Measurements from ENCODE around the gene SRP19. TPM values are rescaled to one million over a fixed set of nuclear protein-coding genes. Genes with fewer than 3 reads are reported as not detected.

Gene SRP19
- total RNA-seq, 1 donor from 2014 or later: 73.5 TPM

DNA sequence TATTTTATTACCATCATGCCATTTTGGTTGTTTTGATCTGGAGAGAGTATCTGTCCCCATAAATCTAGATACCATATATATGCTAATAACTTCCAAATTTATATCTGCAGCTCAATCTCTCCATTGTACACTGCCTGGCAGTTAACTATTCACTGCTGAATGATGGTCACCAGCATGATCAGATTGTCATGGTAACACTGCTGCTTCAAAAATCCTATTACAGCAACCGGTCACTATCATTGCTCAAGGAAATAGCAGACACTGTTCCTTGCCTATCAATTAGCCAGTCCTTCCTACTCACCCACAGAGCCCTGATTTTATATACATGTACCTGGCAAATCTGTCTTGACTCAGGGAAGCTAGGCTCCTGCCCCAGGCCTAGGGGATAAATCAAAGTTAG lies 49.4 kb downstream of the SRP19 start:
- Histone ChIP-seq H3K27ac (ENCODE audit: low read depth, low read length) (no peak overlapping the region), H3K9ac (ENCODE audit: low read length) (no peak overlapping the region), H3K4me3 (ENCODE audit: insufficient read depth, low read depth, low read length) (no peak overlapping the region), H3K79me2 (ENCODE audit: insufficient read depth, low read length) (peaks cover 65% of the 10 kb centered on the region), H3K4me2 (ENCODE audit: low read length) (no peak overlapping the region), H3K4me1 (ENCODE audit: insufficient read depth, low read length) (peaks cover 6% of the 10 kb centered on the region), H4K20me1 (ENCODE audit: insufficient read depth, low read length) (peaks cover 46% of the 10 kb centered on the region), H3K27me3 (ENCODE audit: insufficient read depth, low read length) (no peaks in the 10 kb centered on the region), H3K9me3 (ENCODE audit: insufficient read depth, low read depth, low read length) (no peaks in the 10 kb centered on the region), H3K36me3 (ENCODE audit: insufficient read depth, low read length) (peaks cover 8% of the 10 kb centered on the region), H2AFZ (ENCODE audit: low read depth, low read length) (no peak overlapping the region)
- no peaks in the 10 kb centered on the region for H3K27me3 Mint-ChIP-seq (ENCODE audit: low read depth, unreplicated experiment)
- H3K36me3 Mint-ChIP-seq (ENCODE audit: low read depth, unreplicated experiment): peaks cover 12% of the 10 kb centered on the region
- FAIRE-seq (no peak), DNase-seq (ENCODE audit: low read depth) (no peak)
- no peak overlapping the region for H3K27ac Mint-ChIP-seq (ENCODE audit: unreplicated experiment)
- no peak overlapping the region for H3K4me3 Mint-ChIP-seq (ENCODE audit: unreplicated experiment)
- TF ChIP-seq, protein P1, sequence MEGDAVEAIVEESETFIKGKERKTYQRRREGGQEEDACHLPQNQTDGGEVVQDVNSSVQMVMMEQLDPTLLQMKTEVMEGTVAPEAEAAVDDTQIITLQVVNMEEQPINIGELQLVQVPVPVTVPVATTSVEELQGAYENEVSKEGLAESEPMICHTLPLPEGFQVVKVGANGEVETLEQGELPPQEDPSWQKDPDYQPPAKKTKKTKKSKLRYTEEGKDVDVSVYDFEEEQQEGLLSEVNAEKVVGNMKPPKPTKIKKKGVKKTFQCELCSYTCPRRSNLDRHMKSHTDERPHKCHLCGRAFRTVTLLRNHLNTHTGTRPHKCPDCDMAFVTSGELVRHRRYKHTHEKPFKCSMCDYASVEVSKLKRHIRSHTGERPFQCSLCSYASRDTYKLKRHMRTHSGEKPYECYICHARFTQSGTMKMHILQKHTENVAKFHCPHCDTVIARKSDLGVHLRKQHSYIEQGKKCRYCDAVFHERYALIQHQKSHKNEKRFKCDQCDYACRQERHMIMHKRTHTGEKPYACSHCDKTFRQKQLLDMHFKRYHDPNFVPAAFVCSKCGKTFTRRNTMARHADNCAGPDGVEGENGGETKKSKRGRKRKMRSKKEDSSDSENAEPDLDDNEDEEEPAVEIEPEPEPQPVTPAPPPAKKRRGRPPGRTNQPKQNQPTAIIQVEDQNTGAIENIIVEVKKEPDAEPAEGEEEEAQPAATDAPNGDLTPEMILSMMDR (IDR thresholded peaks at IDR 0.05; ENCODE audit: insufficient read depth, low read depth, low read length): no peak
- TF ChIP-seq EZH2 (IDR thresholded peaks at IDR 0.05; ENCODE audit: insufficient read depth, low read length): no peak
- peaks cover 15% of the 10 kb centered on the region for H3K4me1 Mint-ChIP-seq (ENCODE audit: low read depth, unreplicated experiment)
- no peaks in the 10 kb centered on the region for H3K9me3 Mint-ChIP-seq (ENCODE audit: unreplicated experiment)

DNA sequence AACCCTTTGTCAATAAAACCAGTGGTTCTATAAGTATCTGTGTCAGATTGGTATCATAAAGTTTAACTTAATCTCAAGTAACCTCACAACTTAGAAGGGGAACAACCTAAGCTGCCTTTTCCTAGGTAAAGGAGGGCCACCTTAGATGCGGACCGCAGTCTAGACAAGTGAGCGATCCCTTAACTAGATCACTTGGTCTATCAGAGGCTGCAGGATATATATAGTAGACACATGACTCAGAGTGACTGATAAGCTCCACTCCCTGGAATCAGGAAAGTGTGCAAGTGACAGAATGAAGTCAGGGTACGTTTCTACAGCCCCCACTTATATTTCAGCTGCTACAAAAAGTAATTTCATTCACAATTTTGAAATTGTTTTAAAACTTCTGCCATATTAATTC lies 53.5 kb downstream of the SRP19 start:
- Histone ChIP-seq H3K36me3 (ENCODE audit: insufficient read depth, low read length) (peaks cover 26% of the 10 kb centered on the region), H3K79me2 (ENCODE audit: insufficient read depth, low read length) (peaks cover 77% of the 10 kb centered on the region), H3K27ac (ENCODE audit: low read depth, low read length) (no peak overlapping the region), H4K20me1 (ENCODE audit: insufficient read depth, low read length) (peaks cover 66% of the 10 kb centered on the region), H3K27me3 (ENCODE audit: insufficient read depth, low read length) (no peaks in the 10 kb centered on the region), H3K4me2 (ENCODE audit: low read length) (peak overlapping the region; percentile 5), H3K4me3 (ENCODE audit: insufficient read depth, low read depth, low read length) (no peak overlapping the region), H3K4me1 (ENCODE audit: insufficient read depth, low read length) (peaks cover 6% of the 10 kb centered on the region), H2AFZ (ENCODE audit: low read depth, low read length) (no peak overlapping the region), H3K9me3 (ENCODE audit: insufficient read depth, low read depth, low read length) (no peaks in the 10 kb centered on the region), H3K9ac (ENCODE audit: low read length) (no peak overlapping the region)
- peak overlapping the region; percentile 3 for H3K27ac Mint-ChIP-seq (ENCODE audit: unreplicated experiment)
- H3K27me3 Mint-ChIP-seq (ENCODE audit: low read depth, unreplicated experiment): no peaks in the 10 kb centered on the region
- H3K36me3 Mint-ChIP-seq (ENCODE audit: low read depth, unreplicated experiment): peaks cover 10% of the 10 kb centered on the region
- DNase-seq (ENCODE audit: low read depth) (peak; percentile 47), FAIRE-seq (no peak)
- H3K9me3 Mint-ChIP-seq (ENCODE audit: unreplicated experiment): no peaks in the 10 kb centered on the region
- H3K4me1 Mint-ChIP-seq (ENCODE audit: low read depth, unreplicated experiment): peaks cover 25% of the 10 kb centered on the region
- TF ChIP-seq, protein P1 (IDR thresholded peaks at IDR 0.05; ENCODE audit: insufficient read depth, low read depth, low read length): no peak
- no peak for TF ChIP-seq EZH2 (IDR thresholded peaks at IDR 0.05; ENCODE audit: insufficient read depth, low read length)
- H3K4me3 Mint-ChIP-seq (ENCODE audit: unreplicated experiment): peak overlapping the region; percentile 63

DNA sequence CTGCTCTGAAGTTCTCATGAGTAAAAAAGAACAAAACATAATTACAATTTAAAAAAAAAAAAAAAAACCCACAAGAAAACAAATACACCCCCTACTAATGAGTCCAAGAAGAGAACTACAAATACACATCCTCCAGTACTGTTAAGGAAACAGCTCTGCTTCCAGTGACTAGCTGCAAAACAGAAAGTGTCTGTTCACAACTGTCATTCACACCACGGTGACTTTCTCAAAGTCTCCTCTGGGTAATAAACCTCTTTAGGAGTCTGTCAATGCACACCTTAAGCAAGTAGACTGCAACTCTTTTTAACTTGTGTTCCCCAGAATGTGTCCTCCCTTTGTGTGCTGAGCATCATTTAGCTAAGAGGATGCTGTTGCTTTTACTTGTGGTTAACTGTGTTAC lies 54.7 kb downstream of the SRP19 start:
- Mint-ChIP-seq H3K4me1 (ENCODE audit: low read depth, unreplicated experiment) (peaks cover 30% of the 10 kb centered on the region), H3K27me3 (ENCODE audit: low read depth, unreplicated experiment) (no peaks in the 10 kb centered on the region), H3K27ac (ENCODE audit: unreplicated experiment) (no peak overlapping the region), H3K4me3 (ENCODE audit: unreplicated experiment) (no peak overlapping the region), H3K36me3 (ENCODE audit: low read depth, unreplicated experiment) (peaks cover 8% of the 10 kb centered on the region), H3K9me3 (ENCODE audit: unreplicated experiment) (no peaks in the 10 kb centered on the region)
- H3K79me2 ChIP-seq (ENCODE audit: insufficient read depth, low read length): peaks cover 78% of the 10 kb centered on the region
- H3K9ac ChIP-seq (ENCODE audit: low read length): no peak overlapping the region
- H3K27ac ChIP-seq (ENCODE audit: low read depth, low read length): no peak overlapping the region
- H2AFZ ChIP-seq (ENCODE audit: low read depth, low read length): no peak overlapping the region
- H3K36me3 ChIP-seq (ENCODE audit: insufficient read depth, low read length): peaks cover 24% of the 10 kb centered on the region
- TF ChIP-seq, protein P1 (IDR thresholded peaks at IDR 0.05; ENCODE audit: insufficient read depth, low read depth, low read length): no peak
- no peak for FAIRE-seq
- no peaks in the 10 kb centered on the region for H3K9me3 ChIP-seq (ENCODE audit: insufficient read depth, low read depth, low read length)
- H3K4me3 ChIP-seq (ENCODE audit: insufficient read depth, low read depth, low read length): no peak overlapping the region
- H3K4me1 ChIP-seq (ENCODE audit: insufficient read depth, low read length): peaks cover 10% of the 10 kb centered on the region
- peaks cover 62% of the 10 kb centered on the region for H4K20me1 ChIP-seq (ENCODE audit: insufficient read depth, low read length)
- DNase-seq (ENCODE audit: low read depth): no peak
- no peak overlapping the region for H3K4me2 ChIP-seq (ENCODE audit: low read length)
- no peaks in the 10 kb centered on the region for H3K27me3 ChIP-seq (ENCODE audit: insufficient read depth, low read length)
